OCI-M2 (cell line): Measurements from ENCODE around the gene ZC2HC1B.

Source experiments
- DNase-seq: peaks from one replicate; lab custom pipeline; 2025; ENCODE audit not compliant: unreplicated experiment; lab: John Stamatoyannopoulos, UW

The ZC2HC1B gene

GRCh38 chr6:143959927-143960326 lies 95.7 kb downstream of the ZC2HC1B start:
- DNase-seq, result no peak

- DNase-seq, result no peak
These were observed 96.8 kb downstream of the ZC2HC1B start for GRCh38 chr6:143961066-143961465.

GRCh38 chr6:143961886-143962878 lies 97.9 kb downstream of the ZC2HC1B start:
- no peak for DNase-seq

GRCh38 chr6:143963158-143963919 lies 99.1 kb downstream of the ZC2HC1B start:
- no peak for DNase-seq

- DNase-seq, result no peak
These were observed 100.4 kb downstream of the ZC2HC1B start for GRCh38 chr6:143964674-143965081.

- no peak for DNase-seq
These were observed 101.4 kb downstream of the ZC2HC1B start for GRCh38 chr6:143965503-143966171.

- DNase-seq, result no peak
These were observed 102.0 kb downstream of the ZC2HC1B start for GRCh38 chr6:143966312-143966711.

GRCh38 chr6:143967706-143968376 lies 103.6 kb downstream of the ZC2HC1B start:
- no peak for DNase-seq

GRCh38 chr6:143969077-143969476 lies 104.8 kb downstream of the ZC2HC1B start:
- no peak for DNase-seq

GRCh38 chr6:143970456-143971218 lies 106.4 kb downstream of the ZC2HC1B start:
- no peak for DNase-seq

GRCh38 chr6:143971482-143972205 lies 107.4 kb downstream of the ZC2HC1B start:
- DNase-seq, result no peak

- no peak for DNase-seq
These were observed 109.1 kb downstream of the ZC2HC1B start for GRCh38 chr6:143973097-143973966.

- no peak for DNase-seq
These were observed 109.8 kb downstream of the ZC2HC1B start for GRCh38 chr6:143974089-143974488.

GRCh38 chr6:143976806-143977349 lies 112.6 kb downstream of the ZC2HC1B start:
- no peak for DNase-seq

GRCh38 chr6:143980921-143981320 lies 116.6 kb downstream of the ZC2HC1B start:
- DNase-seq, result no peak

- no peak for DNase-seq
These were observed 118.7 kb downstream of the ZC2HC1B start for GRCh38 chr6:143982968-143983367.

GRCh38 chr6:143984666-143985065 lies 120.4 kb downstream of the ZC2HC1B start:
- no peak for DNase-seq

- no peak for DNase-seq
These were observed 122.3 kb downstream of the ZC2HC1B start for GRCh38 chr6:143986463-143987065.
